Omental fat pad (tissue), 4 donors: ENCODE measurements around the gene NFATC1. TPM values are rescaled to one million over a fixed set of nuclear protein-coding genes. Genes with fewer than 3 reads are reported as not detected.

ENCODE experiments used
- ATAC-seq: fragments of 150-250 bp; one replicate; pipeline ENCODE4 v1.9.1; 2016; ENCODE audit warnings: mild to moderate bottlenecking, moderate library complexity; ENCODE audit not compliant: low FRiP score
- DNase-seq: peaks from one replicate; pipeline ENCODE4 v3.0.0-alpha.2; 2019; ENCODE audit warnings: low spot score
- total RNA-seq, 4 donors: library from RNA; depleted of rRNA; stranded (reverse); fragments of >200 nt; gene quantifications; one replicate each; pipeline ENCODE4 v1.1.0, GENCODE V29; 2016
- TF ChIP-seq, protein P1 (sequence below), 3 donors: fragments of 450-650 bp; IDR thresholded peaks; one replicate each; pipeline ENCODE4 v1.5.1; 2016 to 2017; ENCODE audit warnings: antibody characterized with exemption in 3 of 3, mild to moderate bottlenecking in 3 of 3, moderate library complexity in 2 of 3

The NFATC1 gene
- total RNA-seq, 4 donors from 2014 or later = 10.7 to 57.4 (median 19.1) TPM

DNA sequence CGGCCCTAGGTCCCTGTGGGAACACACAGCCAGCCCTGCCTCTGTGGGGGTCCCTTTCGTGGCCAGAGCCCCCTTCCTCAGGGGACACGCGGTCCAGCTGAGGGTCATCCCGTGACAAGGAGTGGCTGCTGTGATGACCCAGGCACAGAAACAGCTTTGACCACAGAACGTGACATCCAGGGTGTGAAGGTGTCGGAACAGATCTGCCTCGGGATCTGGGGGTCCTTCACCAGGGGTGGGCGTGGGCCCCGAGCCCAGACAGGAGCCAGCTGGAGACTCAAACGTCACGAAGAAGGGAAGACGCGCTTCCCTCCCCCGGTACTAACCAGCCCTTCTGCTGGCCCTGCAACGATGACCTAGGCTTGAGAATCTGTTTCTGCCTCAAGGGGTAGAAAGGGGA lies 75.9 kb downstream of the NFATC1 start:
- ATAC-seq (no peak), DNase-seq (no peak)
- TF ChIP-seq, protein P1, sequence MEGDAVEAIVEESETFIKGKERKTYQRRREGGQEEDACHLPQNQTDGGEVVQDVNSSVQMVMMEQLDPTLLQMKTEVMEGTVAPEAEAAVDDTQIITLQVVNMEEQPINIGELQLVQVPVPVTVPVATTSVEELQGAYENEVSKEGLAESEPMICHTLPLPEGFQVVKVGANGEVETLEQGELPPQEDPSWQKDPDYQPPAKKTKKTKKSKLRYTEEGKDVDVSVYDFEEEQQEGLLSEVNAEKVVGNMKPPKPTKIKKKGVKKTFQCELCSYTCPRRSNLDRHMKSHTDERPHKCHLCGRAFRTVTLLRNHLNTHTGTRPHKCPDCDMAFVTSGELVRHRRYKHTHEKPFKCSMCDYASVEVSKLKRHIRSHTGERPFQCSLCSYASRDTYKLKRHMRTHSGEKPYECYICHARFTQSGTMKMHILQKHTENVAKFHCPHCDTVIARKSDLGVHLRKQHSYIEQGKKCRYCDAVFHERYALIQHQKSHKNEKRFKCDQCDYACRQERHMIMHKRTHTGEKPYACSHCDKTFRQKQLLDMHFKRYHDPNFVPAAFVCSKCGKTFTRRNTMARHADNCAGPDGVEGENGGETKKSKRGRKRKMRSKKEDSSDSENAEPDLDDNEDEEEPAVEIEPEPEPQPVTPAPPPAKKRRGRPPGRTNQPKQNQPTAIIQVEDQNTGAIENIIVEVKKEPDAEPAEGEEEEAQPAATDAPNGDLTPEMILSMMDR (IDR thresholded peaks at IDR 0.05) = no peak

- TF ChIP-seq, protein P1 (IDR thresholded peaks at IDR 0.05) = no peak
- ATAC-seq = no peak
- no peak for DNase-seq
These were observed 76.4 kb downstream of the NFATC1 start for GRCh38 chr18:79472176-79472575.

DNA sequence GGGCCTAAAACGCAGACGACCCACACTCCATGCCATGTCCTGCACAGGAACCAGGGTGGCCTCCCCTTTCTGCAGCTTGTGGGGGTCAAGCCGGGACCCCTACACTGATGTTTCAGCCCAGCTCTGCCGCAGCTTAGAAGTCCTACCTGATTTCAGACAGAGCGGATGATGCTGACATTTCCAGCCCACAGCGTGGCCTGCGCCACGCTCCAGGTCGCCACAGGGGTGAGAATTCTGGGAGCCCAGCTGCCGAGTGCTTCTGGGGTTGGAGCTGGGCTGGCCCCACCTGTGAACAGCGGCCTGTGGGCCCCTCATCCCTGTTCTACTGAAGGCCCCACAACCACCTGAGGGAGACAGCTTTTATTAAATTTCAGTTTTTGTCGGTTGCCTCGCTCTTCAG lies 77.2 kb downstream of the NFATC1 start:
- TF ChIP-seq, protein P1 (IDR thresholded peaks at IDR 0.05) = no peak
- ATAC-seq (no peak), DNase-seq (no peak)

GRCh38 chr18:79476031-79476917 lies 80.5 kb downstream of the NFATC1 start:
- TF ChIP-seq, protein P1 (IDR thresholded peaks at IDR 0.05) = no peak
- ATAC-seq = no peak
- no peak for DNase-seq

- no peak for DNase-seq
- ATAC-seq = no peak
- TF ChIP-seq, protein P1 (IDR thresholded peaks at IDR 0.05) = no peak
These were observed 81.3 kb downstream of the NFATC1 start for GRCh38 chr18:79476918-79477571.

DNA sequence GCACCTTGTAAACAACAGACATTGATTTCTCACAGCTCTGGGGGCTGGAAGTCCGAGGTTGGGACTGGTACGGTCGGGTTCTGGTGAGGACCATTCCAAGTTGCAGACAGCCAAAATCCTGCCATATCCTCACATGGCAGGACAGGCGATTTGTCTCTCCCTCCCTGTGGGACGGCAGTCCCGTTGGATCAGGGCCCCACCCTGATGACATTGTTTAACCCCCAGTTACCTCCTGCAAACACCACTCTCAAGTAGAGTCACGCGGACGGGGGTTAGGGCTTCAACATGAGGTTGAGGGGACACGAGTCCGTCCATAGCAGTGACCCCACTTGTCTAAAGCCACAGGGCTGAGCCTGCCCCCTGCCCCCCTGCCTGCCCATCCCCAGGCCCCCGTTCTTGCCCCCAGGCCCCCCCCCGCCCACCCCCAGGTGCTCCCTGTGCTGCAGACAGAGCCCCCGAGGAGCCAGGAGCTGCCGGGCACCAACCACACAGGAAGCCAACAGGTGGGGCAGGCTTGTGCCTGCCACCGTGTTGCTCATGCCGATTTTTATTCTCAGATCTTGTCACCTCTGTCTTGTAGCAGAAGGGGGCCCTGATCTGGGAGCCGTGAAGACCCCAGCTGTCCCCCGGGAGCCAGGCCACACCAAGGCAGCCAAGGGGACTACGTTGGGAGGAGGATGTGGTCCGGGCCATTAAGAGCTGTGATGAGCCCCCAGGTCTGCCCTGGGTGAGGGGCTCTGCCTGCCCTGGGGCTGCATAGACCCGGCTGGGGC lies 82.2 kb downstream of the NFATC1 start:
- TF ChIP-seq, protein P1 (IDR thresholded peaks at IDR 0.05) = no peak
- DNase-seq = no peak

More for the DNA sequence above, 82.2 kb downstream of the NFATC1 start:
- ATAC-seq = no peak
